SK-N-SH (cell line): ENCODE results near the gene MAP3K4. TPM values are rescaled to one million over a fixed set of nuclear protein-coding genes. Genes with fewer than 3 reads are reported as not detected.

ENCODE experiments used
- CTCF ChIA-PET: fragments of 300-600, 350-600 bp; formaldehyde crosslinking; extraction: SDS; loops from one replicate; lab custom pipeline; 2021; lab: Yijun Ruan, JAX
- POLR2A ChIA-PET: fragments of 350-600 bp; sonication (Branson Sonifier 250); formaldehyde crosslinking; extraction: SDS; loops from one replicate; lab custom pipeline; 2020; ENCODE audit warnings: antibody characterized with exemption, inconsistent platforms; lab: Yijun Ruan, JAX
- DNase-seq: peaks from one replicate; pipeline ENCODE4 v3.0.0; 2012
- H2AFZ ChIP-seq: fragments of 200-600 bp; sonication (generic); 2 replicates; pipeline ENCODE4 v1.8.1; 2016; ENCODE audit warnings: antibody characterized with exemption, mild to moderate bottlenecking, low read depth
- H3F3A ChIP-seq: fragments of 200-600 bp; sonication (generic); replicated peaks from 2 replicates; pipeline ENCODE3; 2016; ENCODE audit warnings: antibody characterized with exemption, mild to moderate bottlenecking; ENCODE audit not compliant: insufficient read depth
- H3K27ac ChIP-seq, 2 experiments: fragments of 200-500 bp in 1 of 2; fragments of 200-600 bp in 1 of 2; sonication (Bioruptor generic) in 1 of 2; sonication (generic), shearing (Covaris generic) in 1 of 2; 2 replicates each; pipeline versions ENCODE4 v1.5.1 to v1.6.1; 2014 to 2016; ENCODE audit warnings: low read depth in 2 of 2, inconsistent platforms in 1 of 2, low read length in 1 of 2, mild to moderate bottlenecking in 1 of 2, mixed read lengths in 1 of 2
- H3K27me3 ChIP-seq: fragments of 200-600 bp; sonication (generic), shearing (Covaris generic); 2 replicates; pipeline ENCODE4 v1.6.1; 2016; ENCODE audit warnings: mixed run types; ENCODE audit not compliant: insufficient read depth
- H3K36me3 ChIP-seq, 2 experiments: fragments of 200-500 bp in 1 of 2; fragments of 200-600 bp in 1 of 2; sonication (Bioruptor generic) in 1 of 2; sonication (generic) in 1 of 2; replicated peaks in 1 of 2; 2 replicates each; pipeline versions ENCODE3 to v1.5.1; 2014 to 2016; ENCODE audit warnings: low read length in 1 of 2, mild to moderate bottlenecking in 1 of 2; ENCODE audit not compliant: insufficient read depth in 2 of 2, control insufficient read depth in 1 of 2
- H3K4me1 ChIP-seq, 2 experiments: fragments of 200-500 bp in 1 of 2; fragments of 200-600 bp in 1 of 2; sonication (Bioruptor generic) in 1 of 2; sonication (generic), shearing (Covaris generic) in 1 of 2; 2 replicates each; pipeline versions ENCODE4 v1.5.1 to v1.6.1; 2014 to 2016; ENCODE audit warnings: low read depth in 1 of 2, low read length in 1 of 2, mixed run types in 1 of 2; ENCODE audit not compliant: insufficient read depth in 2 of 2, control insufficient read depth in 1 of 2
- H3K4me2 ChIP-seq: fragments of 200-600 bp; sonication (generic), shearing (Covaris generic); 2 replicates; pipeline ENCODE4 v1.6.1; 2017; ENCODE audit warnings: mixed run types
- H3K4me3 ChIP-seq, 2 experiments: fragments of 200-500 bp in 1 of 2; fragments of 200-600 bp in 1 of 2; sonication (Bioruptor generic) in 1 of 2; sonication (generic), shearing (Covaris generic) in 1 of 2; 2 replicates each; pipeline versions ENCODE4 v1.5.1 to v1.8.1; 2014 to 2016; ENCODE audit warnings: low read depth in 2 of 2, inconsistent platforms in 1 of 2, low read length in 1 of 2, mild to moderate bottlenecking in 1 of 2, mixed read lengths in 1 of 2, moderate library complexity in 1 of 2
- H3K79me2 ChIP-seq: fragments of 200-600 bp; sonication (generic); 2 replicates; pipeline ENCODE4 v1.8.1; 2017; ENCODE audit warnings: mild to moderate bottlenecking; ENCODE audit not compliant: insufficient read depth
- H3K9ac ChIP-seq: fragments of 200-600 bp; sonication (generic); 2 replicates; pipeline ENCODE4 v1.6.1; 2017; ENCODE audit warnings: mixed run types
- H3K9me2 ChIP-seq: fragments of 200-600 bp; sonication (generic); 2 replicates; pipeline ENCODE4 v1.6.1; 2017; ENCODE audit warnings: mixed run types
- H3K9me3 ChIP-seq: fragments of 200-600 bp; sonication (generic); 2 replicates; pipeline ENCODE4 v1.6.1; 2017; ENCODE audit warnings: mixed run types, mild to moderate bottlenecking, moderate library complexity
- H4K20me1 ChIP-seq: fragments of 200-600 bp; sonication (generic); 2 replicates; pipeline ENCODE4 v1.6.1; 2017; ENCODE audit warnings: mild to moderate bottlenecking, mixed run types; ENCODE audit not compliant: insufficient read depth
- FOXM1 ChIP-seq: IDR thresholded peaks from 2 replicates; pipeline ENCODE4 v1.4.0; 2012; ENCODE audit warnings: low read depth, mild to moderate bottlenecking
- JUND ChIP-seq: IDR thresholded peaks from 2 replicates; pipeline ENCODE4 v1.4.0; 2012
- MXI1 ChIP-seq: IDR thresholded peaks from 2 replicates; pipeline ENCODE4 v1.6.1; 2012; ENCODE audit warnings: mild to moderate bottlenecking, low read depth, low read length, improper control_type of control experiment
- POLR2AphosphoS5 ChIP-seq: IDR thresholded peaks from 2 replicates; pipeline ENCODE4 v1.6.1; 2012; ENCODE audit warnings: low read depth, low read length
- RAD21 ChIP-seq: IDR thresholded peaks from 2 replicates; pipeline ENCODE4 v1.6.1; 2012; ENCODE audit warnings: mild to moderate bottlenecking, low read length
- RCOR1 ChIP-seq: fragments of 150-350 bp; IDR thresholded peaks from 2 replicates; pipeline ENCODE4 v1.6.1; 2017; ENCODE audit warnings: antibody characterized with exemption, low read length
- RFX5 ChIP-seq: IDR thresholded peaks from 2 replicates; pipeline ENCODE4 v1.6.1; 2012; ENCODE audit warnings: mild to moderate bottlenecking, improper control_type of control experiment, low read length
- SIN3A ChIP-seq: IDR thresholded peaks from 2 replicates; pipeline ENCODE4 v1.6.1; 2012; ENCODE audit warnings: low read depth, mild to moderate bottlenecking, low read length, moderate library complexity, borderline replicate concordance
- TEAD4 ChIP-seq: IDR thresholded peaks from 2 replicates; pipeline ENCODE4 v1.4.0; 2012; ENCODE audit warnings: mild to moderate bottlenecking, borderline replicate concordance; ENCODE audit not compliant: insufficient read depth
- USF2 ChIP-seq: fragments of 150-350 bp; IDR thresholded peaks from 2 replicates; pipeline ENCODE4 v1.6.1; 2017; ENCODE audit warnings: antibody characterized with exemption, low read length, low read depth, borderline replicate concordance
- YY1 ChIP-seq: IDR thresholded peaks from 2 replicates; pipeline ENCODE4 v1.4.0; 2012; ENCODE audit warnings: low read depth, mild to moderate bottlenecking
- WGBS: methylation state at CpG from one replicate; pipeline ENCODE4 v1.1.6; 2017; ENCODE audit warnings: low lambda C conversion rate; 5-methylcytosine and 5-hydroxymethylcytosine counted together
- polyA plus RNA-seq, 3 experiments: library from polyadenylated mRNA; depleted of rRNA; stranded (reverse); fragments of >200 nt; gene quantifications; 2 replicates each; pipeline ENCODE4 v1.2.3, GENCODE V29; 2012
- TF ChIP-seq, protein P1 (sequence below): fragments of 150-350 bp; IDR thresholded peaks from 2 replicates; pipeline ENCODE4 v1.6.1; 2016; ENCODE audit warnings: mild to moderate bottlenecking, low read depth, low read length
- TF ChIP-seq, protein P2 (sequence below): IDR thresholded peaks from 2 replicates; pipeline ENCODE4 v1.4.0; 2012; ENCODE audit warnings: low read depth, borderline replicate concordance
- TF ChIP-seq, protein P3 (sequence below): IDR thresholded peaks from 2 replicates; pipeline ENCODE4 v1.4.0; 2012; ENCODE audit warnings: low read depth
- TF ChIP-seq, protein P4 (sequence below): IDR thresholded peaks from 2 replicates; pipeline ENCODE4; 2012

Gene MAP3K4
- polyA plus RNA-seq, 1 of the 3 experiments (the other 2 are of a cell fraction) = 6.8 TPM

GRCh38 chr6:161013695-161014094, 22.1 kb downstream of the MAP3K4 start:
- Histone ChIP-seq H3K4me1 (peaks cover 9 to 10% of the 10 kb centered on the region in 2 experiments; a peak in 3 of 4 replicates), H3K27me3 (no peaks in the 10 kb centered on the region), H3K4me3 (no peak overlapping the region), H3K9me3 (no peaks in the 10 kb centered on the region), H3F3A (no peaks in the 10 kb centered on the region), H2AFZ (no peak overlapping the region), H3K9ac (no peak overlapping the region)
- TF ChIP-seq YY1 = no peak
- TF ChIP-seq, all 33 proteins: peak for 0
- DNase-seq = no peak
- Histone ChIP-seq H3K79me2 (peaks cover 86% of the 10 kb centered on the region), H3K9me2 (no peaks in the 10 kb centered on the region), H3K4me2 (no peak overlapping the region), H3K27ac (no peak overlapping the region; a peak in 1 of 4 replicates), H3K36me3 (no peaks in the 10 kb centered on the region), H4K20me1 (no peaks in the 10 kb centered on the region; the same call in 1 of the 2 replicates)
- CTCF ChIA-PET = interaction anchor here (0.9 to 1.8 kb wide), 3 partner anchors 16 to 70 kb away, joined by 3 to 4 read pairs (median 3); no protein-coding TSS in a partner anchor
- WGBS = 98% methylated on average over 4 of the region's 4 CpGs
- POLR2A ChIA-PET = no interaction called here

GRCh38 chr6:161017766-161018564, 26.4 kb downstream of the MAP3K4 start:
- no peak for DNase-seq
- no peak overlapping the region for H3K27ac ChIP-seq
- no peak overlapping the region for H3K4me3 ChIP-seq
- no peaks in the 10 kb centered on the region for H3K9me2 ChIP-seq
- H3K4me1 ChIP-seq = peaks cover 0 to 5% of the 10 kb centered on the region in 2 experiments; a peak in 1 of 4 replicates
- peaks cover 77% of the 10 kb centered on the region for H3K79me2 ChIP-seq
- no peaks in the 10 kb centered on the region for H3K27me3 ChIP-seq
- H3K36me3 ChIP-seq = no peaks in the 10 kb centered on the region
- H3F3A ChIP-seq = no peaks in the 10 kb centered on the region
- ChIA-PET POLR2A (no interaction called here), CTCF (interaction anchor here (0.8 to 2.5 kb wide), 3 partner anchors 12 to 87 kb away, joined by 3 to 11 read pairs (median 3); no protein-coding TSS in a partner anchor)
- no peak overlapping the region for H3K9ac ChIP-seq
- 0 out of 2 replicates have a peak, but pooled peaks cover 7% of the 10 kb centered on the region for H4K20me1 ChIP-seq
- H2AFZ ChIP-seq = no peak overlapping the region
- WGBS = 85% methylated on average over 5 of the region's 5 CpGs
- H3K9me3 ChIP-seq = no peaks in the 10 kb centered on the region
- no peak for TF ChIP-seq FOXM1
- no peak for TF ChIP-seq MXI1
- TF ChIP-seq RFX5 = no peak
- TF ChIP-seq RCOR1 = no peak
- TF ChIP-seq, protein P1, sequence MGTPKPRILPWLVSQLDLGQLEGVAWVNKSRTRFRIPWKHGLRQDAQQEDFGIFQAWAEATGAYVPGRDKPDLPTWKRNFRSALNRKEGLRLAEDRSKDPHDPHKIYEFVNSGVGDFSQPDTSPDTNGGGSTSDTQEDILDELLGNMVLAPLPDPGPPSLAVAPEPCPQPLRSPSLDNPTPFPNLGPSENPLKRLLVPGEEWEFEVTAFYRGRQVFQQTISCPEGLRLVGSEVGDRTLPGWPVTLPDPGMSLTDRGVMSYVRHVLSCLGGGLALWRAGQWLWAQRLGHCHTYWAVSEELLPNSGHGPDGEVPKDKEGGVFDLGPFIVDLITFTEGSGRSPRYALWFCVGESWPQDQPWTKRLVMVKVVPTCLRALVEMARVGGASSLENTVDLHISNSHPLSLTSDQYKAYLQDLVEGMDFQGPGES = no peak
- TF ChIP-seq JUND = no peak
- TF ChIP-seq, protein P2, sequence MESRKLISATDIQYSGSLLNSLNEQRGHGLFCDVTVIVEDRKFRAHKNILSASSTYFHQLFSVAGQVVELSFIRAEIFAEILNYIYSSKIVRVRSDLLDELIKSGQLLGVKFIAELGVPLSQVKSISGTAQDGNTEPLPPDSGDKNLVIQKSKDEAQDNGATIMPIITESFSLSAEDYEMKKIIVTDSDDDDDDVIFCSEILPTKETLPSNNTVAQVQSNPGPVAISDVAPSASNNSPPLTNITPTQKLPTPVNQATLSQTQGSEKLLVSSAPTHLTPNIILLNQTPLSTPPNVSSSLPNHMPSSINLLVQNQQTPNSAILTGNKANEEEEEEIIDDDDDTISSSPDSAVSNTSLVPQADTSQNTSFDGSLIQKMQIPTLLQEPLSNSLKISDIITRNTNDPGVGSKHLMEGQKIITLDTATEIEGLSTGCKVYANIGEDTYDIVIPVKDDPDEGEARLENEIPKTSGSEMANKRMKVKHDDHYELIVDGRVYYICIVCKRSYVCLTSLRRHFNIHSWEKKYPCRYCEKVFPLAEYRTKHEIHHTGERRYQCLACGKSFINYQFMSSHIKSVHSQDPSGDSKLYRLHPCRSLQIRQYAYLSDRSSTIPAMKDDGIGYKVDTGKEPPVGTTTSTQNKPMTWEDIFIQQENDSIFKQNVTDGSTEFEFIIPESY = no peak
- no peak for TF ChIP-seq SIN3A
- TF ChIP-seq YY1 = no peak
- TF ChIP-seq TEAD4 = no peak
- no peak for TF ChIP-seq RAD21
- TF ChIP-seq, protein P3, sequence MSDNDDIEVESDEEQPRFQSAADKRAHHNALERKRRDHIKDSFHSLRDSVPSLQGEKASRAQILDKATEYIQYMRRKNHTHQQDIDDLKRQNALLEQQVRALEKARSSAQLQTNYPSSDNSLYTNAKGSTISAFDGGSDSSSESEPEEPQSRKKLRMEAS = no peak
- no peak for TF ChIP-seq POLR2AphosphoS5
- TF ChIP-seq, protein P4, sequence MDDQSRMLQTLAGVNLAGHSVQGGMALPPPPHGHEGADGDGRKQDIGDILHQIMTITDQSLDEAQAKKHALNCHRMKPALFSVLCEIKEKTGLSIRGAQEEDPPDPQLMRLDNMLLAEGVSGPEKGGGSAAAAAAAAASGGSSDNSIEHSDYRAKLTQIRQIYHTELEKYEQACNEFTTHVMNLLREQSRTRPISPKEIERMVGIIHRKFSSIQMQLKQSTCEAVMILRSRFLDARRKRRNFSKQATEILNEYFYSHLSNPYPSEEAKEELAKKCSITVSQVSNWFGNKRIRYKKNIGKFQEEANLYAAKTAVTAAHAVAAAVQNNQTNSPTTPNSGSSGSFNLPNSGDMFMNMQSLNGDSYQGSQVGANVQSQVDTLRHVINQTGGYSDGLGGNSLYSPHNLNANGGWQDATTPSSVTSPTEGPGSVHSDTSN = no peak
- TF ChIP-seq USF2 = no peak
- no peak overlapping the region for H3K4me2 ChIP-seq
